ENCODE results near the gene CIAO2A. TPM values are rescaled to one million over a fixed set of nuclear protein-coding genes. Genes with fewer than 3 reads are reported as not detected.
"Not testable (repeated sequence)": the region's sequence is repeated elsewhere in the genome, so short reads cannot be mapped to it uniquely, and the experiment has no call there.

CIAO2A gene
- total RNA-seq, 2 experiments from 2014 or later, result 78.7 to 84.7 TPM

- Histone ChIP-seq H3K4me1 (ENCODE audit: insufficient read depth, low read length, poor library complexity, severe bottlenecking) (peaks cover 16% of the 10 kb centered on the region), H3K4me3 (ENCODE audit: low read depth, low read length, poor library complexity, severe bottlenecking) (no peak overlapping the region)
These were observed 17.5 kb upstream of the CIAO2A start for GRCh38 chr15:64110950-64111678.

GRCh38 chr15:64110108-64110701 is 16.6 kb upstream of the CIAO2A start:
- CTCF ChIA-PET (ENCODE audit: unreplicated experiment); H2AFZ ChIP-seq (ENCODE audit: low read length); H3K9me3 ChIP-seq (ENCODE audit: low read length); intact Hi-C loops (cut with micrococcal nuclease; ENCODE audit: unreplicated experiment); H3K4me3 ChIP-seq (ENCODE audit: low read depth, low read length, poor library complexity, severe bottlenecking); BruUV-seq (replicated peaks); DNase-seq (ENCODE audit: low spot score); H3K27ac ChIP-seq (ENCODE audit: low read depth, low read length, poor library complexity, severe bottlenecking); H4K20me1 ChIP-seq (ENCODE audit: insufficient read depth, low read length); H3K9me2 ChIP-seq (ENCODE audit: insufficient read depth, low read length): not testable (repeated sequence)
- POLR2A ChIA-PET, result interaction anchor here (0.7 to 2.7 kb wide), 7 partner anchors 8 to 51 kb away, joined by 3 to 12 read pairs (median 3); partner anchors contain the start of genes CIAO2A and SNX1
- Histone ChIP-seq H3K36me3 (ENCODE audit: insufficient read depth, low read length) (peaks cover 40% of the 10 kb centered on the region), H3K79me2 (ENCODE audit: insufficient read depth, low read depth, low read length) (peaks cover 55% of the 10 kb centered on the region), H3K4me2 (ENCODE audit: low read length) (peak overlapping the region; percentile 29), H3K4me1 (ENCODE audit: insufficient read depth, low read length, poor library complexity, severe bottlenecking) (peaks cover 16% of the 10 kb centered on the region)

More at GRCh38 chr15:64110950-64111678, 17.5 kb upstream of the CIAO2A start:
- no peaks in the 10 kb centered on the region for H3K9me2 ChIP-seq (ENCODE audit: insufficient read depth, low read length)
- ChIA-PET POLR2A (interaction anchor here (0.7 to 2.7 kb wide), 8 partner anchors 8 to 50 kb away, joined by 3 to 12 read pairs (median 3); partner anchors contain the start of genes CIAO2A and SNX1), CTCF (ENCODE audit: unreplicated experiment) (no interaction called here)
- peaks cover 46% of the 10 kb centered on the region; the same call in 1 of the 2 replicates for H3K79me2 ChIP-seq (ENCODE audit: insufficient read depth, low read depth, low read length)
- TF ChIP-seq, protein P1, sequence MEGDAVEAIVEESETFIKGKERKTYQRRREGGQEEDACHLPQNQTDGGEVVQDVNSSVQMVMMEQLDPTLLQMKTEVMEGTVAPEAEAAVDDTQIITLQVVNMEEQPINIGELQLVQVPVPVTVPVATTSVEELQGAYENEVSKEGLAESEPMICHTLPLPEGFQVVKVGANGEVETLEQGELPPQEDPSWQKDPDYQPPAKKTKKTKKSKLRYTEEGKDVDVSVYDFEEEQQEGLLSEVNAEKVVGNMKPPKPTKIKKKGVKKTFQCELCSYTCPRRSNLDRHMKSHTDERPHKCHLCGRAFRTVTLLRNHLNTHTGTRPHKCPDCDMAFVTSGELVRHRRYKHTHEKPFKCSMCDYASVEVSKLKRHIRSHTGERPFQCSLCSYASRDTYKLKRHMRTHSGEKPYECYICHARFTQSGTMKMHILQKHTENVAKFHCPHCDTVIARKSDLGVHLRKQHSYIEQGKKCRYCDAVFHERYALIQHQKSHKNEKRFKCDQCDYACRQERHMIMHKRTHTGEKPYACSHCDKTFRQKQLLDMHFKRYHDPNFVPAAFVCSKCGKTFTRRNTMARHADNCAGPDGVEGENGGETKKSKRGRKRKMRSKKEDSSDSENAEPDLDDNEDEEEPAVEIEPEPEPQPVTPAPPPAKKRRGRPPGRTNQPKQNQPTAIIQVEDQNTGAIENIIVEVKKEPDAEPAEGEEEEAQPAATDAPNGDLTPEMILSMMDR (conservative IDR thresholded peaks at IDR 0.05; ENCODE audit: low read length), result no peak
- TF ChIP-seq EZH2phosphoT487 (IDR thresholded peaks at IDR 0.05; ENCODE audit: borderline replicate concordance, low read depth, low read length), result no peak
- no peaks in the 10 kb centered on the region for H3K9me3 ChIP-seq (ENCODE audit: low read length)
- H4K20me1 ChIP-seq (ENCODE audit: insufficient read depth, low read length), result 0 out of 2 replicates have a peak, but pooled peaks cover 4% of the 10 kb centered on the region
- BruUV-seq (replicated peaks), result no TSS peak
- H2AFZ ChIP-seq (ENCODE audit: low read length), result no peak overlapping the region
- peaks cover 49% of the 10 kb centered on the region for H3K36me3 ChIP-seq (ENCODE audit: insufficient read depth, low read length)
- intact Hi-C loops (cut with micrococcal nuclease; ENCODE audit: unreplicated experiment), result no loop called here
- peak; percentile 42 for DNase-seq (ENCODE audit: low spot score)
- no peak overlapping the region for H3K27ac ChIP-seq (ENCODE audit: low read depth, low read length, poor library complexity, severe bottlenecking)
- H3K4me2 ChIP-seq (ENCODE audit: low read length), result peak overlapping the region; percentile 29

- intact Hi-C loops (cut with micrococcal nuclease; ENCODE audit: unreplicated experiment), result no loop called here
- Histone ChIP-seq H3K9me3 (ENCODE audit: low read length) (no peaks in the 10 kb centered on the region), H3K79me2 (ENCODE audit: insufficient read depth, low read depth, low read length) (peaks cover 81% of the 10 kb centered on the region), H3K4me3 (ENCODE audit: low read depth, low read length, poor library complexity, severe bottlenecking) (no peak overlapping the region), H3K36me3 (ENCODE audit: insufficient read depth, low read length) (peaks cover 20% of the 10 kb centered on the region), H3K4me2 (ENCODE audit: low read length) (no peak overlapping the region), H3K4me1 (ENCODE audit: insufficient read depth, low read length, poor library complexity, severe bottlenecking) (peaks cover 16% of the 10 kb centered on the region), H3K9me2 (ENCODE audit: insufficient read depth, low read length) (no peaks in the 10 kb centered on the region), H4K20me1 (ENCODE audit: insufficient read depth, low read length) (0 out of 2 replicates have a peak, but pooled peaks cover 4% of the 10 kb centered on the region), H2AFZ (ENCODE audit: low read length) (no peak overlapping the region), H3K27ac (ENCODE audit: low read depth, low read length, poor library complexity, severe bottlenecking) (no peak overlapping the region)
- no peak for TF ChIP-seq EZH2phosphoT487 (IDR thresholded peaks at IDR 0.05; ENCODE audit: borderline replicate concordance, low read depth, low read length)
- TF ChIP-seq, protein P1 (conservative IDR thresholded peaks at IDR 0.05; ENCODE audit: low read length), result no peak
- ChIA-PET CTCF (ENCODE audit: unreplicated experiment) (interaction anchor here (0.6 kb wide), 1 partner anchor 805 kb away, joined by 3 read pairs; no protein-coding TSS in a partner anchor), POLR2A (interaction anchor here (0.6 to 2.0 kb wide), 3 partner anchors 10 to 420 kb away, joined by 3 to 6 read pairs (median 3); no protein-coding TSS in a partner anchor)
- no peak for DNase-seq (ENCODE audit: low spot score)
- BruUV-seq (replicated peaks), result no TSS peak
These were observed 13.7 kb upstream of the CIAO2A start for GRCh38 chr15:64107337-64107736.
